SKM-1 treated with dmso at 0.1 percent for 144 hours (cell line): Measurements from ENCODE around the gene SSH2.
A peak's percentile ranks its signal among the peaks of the same experiment; 100 is the strongest.
"Not testable (repeated sequence)": the region's sequence is repeated elsewhere in the genome, so short reads cannot be mapped to it uniquely, and the experiment has no call there.

Source experiments
- DNase-seq: peaks from one replicate; lab custom pipeline; 2025; ENCODE audit not compliant: unreplicated experiment; lab: John Stamatoyannopoulos, UW

Gene SSH2

DNA sequence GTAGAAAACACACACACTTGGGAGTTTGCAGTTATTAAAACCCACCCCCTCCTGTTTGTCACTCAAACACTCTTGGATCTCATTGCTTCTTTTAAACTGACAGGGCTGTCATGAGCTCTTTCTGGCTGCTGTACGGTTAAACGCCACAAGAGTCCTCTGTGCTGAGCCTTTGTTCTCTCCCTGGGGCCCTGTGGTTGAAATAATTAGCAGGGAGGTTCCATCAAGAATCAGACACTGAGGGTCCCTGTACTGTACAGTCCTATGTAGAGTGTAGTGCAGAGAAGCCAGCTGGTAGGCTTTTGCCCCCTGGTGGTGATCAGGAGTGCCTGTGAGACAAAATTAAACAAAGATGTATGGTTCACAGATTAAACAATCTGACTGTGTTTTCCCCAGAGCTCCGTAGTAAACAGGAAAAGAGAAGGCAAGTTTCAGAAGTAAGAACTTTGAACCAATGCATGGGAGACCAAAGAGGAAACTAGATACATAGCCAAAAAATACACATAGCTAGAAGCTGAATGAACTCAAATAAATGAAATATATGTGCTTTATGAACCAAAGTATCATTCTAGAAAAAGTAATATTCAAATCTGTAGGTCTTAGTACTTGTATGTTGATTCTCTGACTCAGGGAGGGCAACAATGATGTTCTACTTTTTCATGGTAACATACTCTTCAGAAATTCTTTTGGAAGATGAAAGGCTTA lies 1.4 kb upstream of the SSH2 start:
- peak; percentile 84 for DNase-seq

DNA sequence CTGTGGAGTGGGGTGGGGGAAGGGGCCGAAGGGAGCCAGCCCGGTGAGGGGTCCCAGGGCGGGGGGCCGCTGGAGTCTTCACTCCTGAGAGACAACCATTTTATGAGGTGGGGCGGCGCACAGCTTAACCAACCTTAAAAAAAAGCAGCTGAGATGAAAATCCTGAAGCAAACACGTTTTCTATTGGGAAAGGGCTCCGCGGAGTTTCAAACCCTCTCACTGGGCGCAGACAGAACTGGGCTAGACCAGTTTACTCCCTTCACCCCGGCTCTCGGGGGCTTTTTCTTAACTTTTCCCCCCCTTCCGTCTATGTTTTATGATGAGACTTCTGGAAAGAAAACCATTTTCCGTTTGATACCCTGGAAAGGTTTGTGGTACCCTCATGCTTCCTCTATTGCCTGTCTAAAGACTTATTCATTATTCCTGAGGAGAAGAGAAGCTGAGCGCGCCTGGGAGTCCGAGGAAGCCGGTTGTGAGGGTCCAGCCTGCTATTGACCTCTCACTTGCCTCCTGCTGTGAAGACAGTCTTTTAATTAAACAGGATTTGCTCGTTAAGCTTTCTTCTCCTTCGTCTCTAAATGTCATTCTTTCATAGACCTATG lies 482 bp upstream of the SSH2 start:
- DNase-seq, result peak; percentile 48

DNA sequence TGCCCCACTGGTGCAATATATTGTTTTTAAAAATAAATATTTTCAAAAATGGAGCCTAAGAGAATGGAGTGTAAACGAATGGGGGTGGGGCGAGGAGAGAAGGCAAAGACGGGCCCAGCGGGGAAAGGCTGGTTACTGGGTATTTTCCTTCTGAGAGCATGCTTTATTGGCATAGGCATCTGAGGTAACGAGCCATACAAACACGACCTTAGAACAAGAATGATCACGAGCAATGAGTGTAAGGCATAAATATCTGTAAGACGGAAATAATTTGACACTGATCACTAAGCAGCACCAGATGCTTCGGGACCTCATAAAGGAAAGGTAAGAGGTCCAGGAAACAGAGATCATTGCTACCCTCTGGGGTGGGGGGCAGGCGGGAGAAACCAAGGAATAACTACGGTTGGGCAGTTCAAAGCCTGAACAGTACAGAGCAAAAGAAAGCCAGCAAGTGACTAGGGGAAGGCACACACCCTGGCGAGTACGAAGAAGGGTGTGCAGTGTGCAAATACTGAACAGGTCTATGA lies 959 bp downstream of the SSH2 start:
- no peak for DNase-seq

DNA sequence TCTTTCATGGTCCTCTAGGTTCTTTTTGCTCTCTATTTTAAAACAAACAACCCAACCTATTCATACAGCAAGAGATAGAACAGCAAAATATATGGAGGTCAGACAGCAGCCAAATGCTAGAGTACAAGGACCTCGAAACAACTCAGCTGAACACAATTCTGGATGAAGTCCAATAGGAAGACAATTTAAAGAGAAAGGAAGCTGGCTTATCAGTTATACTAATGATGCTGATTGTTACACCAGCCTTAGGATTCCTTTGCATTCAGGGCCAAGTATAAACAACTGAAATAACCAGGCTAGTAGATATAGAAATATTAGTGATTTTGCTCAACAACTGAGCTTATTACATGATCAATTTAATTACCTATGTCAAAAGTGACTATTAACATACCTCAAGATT lies 2.5 kb downstream of the SSH2 start:
- no peak for DNase-seq

DNA sequence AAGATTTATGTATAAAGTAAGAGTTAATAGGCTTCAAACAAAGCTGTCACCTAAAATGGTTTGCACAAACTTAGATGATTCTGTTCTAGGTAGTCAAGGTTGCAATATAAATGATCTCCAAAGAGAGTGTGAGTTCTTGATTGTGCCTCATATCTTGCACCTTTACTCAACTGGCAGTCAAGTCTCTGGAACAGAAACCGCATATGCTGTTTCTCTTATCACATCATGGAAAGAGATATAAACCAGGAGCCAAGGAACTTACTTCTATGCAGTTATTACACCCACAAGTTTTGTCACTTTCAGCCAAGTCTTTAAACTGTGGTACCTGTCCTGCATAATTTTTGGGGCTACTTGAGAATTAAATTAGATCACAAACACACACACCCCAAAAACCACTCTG lies 5.2 kb downstream of the SSH2 start:
- DNase-seq, result no peak

DNA sequence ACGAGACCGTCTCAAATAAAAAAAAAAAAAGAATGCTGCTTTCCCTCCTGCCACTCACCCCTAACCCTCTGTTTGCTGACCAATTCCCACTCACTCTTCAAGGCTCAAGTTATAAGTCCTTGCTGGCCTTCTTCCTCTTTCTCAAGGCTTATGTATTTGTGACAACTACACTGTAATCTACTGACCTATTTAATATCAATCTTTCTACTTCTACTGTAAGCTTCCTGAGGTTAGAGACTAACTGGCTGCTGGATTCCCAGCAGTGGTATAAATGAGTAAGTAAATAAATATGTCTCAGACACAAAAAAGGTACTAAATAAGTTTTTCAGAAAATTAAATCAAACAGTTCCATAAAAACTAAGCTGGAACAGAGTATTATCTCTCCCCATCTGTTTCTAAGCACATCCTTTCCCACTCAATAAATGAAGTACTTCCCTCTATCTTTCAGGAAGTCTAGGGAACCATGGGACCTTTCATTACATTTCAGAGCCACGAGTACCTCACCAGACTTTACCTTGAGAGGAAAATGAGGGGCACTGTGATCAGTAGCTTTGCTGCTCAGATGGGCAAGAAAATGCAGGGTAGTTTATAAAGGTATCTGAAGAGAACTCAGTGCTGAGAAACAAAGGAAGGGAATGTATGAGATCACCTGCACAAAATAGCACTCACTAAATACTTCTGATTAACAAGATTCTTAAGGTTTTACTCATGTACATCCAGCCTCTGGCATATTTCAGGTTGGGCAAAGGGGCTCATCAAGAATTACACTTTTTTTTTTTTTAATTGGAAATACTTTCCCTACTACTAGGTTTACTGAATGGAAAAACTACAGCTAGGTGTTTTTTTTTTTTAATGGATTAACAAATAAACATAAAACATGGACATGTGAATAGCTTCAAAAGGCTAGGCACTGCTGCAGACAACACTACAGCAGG lies 10.8 kb downstream of the SSH2 start:
- DNase-seq, result no peak

DNA sequence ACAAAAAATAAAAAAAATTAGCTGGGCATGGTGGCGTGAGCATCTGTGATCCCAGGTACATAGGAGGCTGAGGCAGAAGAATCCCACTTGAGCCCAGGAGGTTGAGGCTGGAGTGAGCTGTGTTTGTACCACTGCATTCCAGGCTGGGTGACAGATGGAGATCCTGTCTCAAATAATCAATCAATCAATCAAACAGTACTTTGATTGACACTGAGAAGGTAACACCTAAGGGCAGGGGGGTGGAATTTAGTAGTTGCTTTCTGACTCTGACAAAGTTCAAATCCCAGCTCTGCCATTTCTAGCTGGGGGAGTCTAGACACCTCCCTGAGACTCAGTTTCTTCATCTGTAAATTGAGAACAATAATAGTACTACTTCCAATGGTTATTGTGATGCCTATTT lies 12.0 kb downstream of the SSH2 start:
- DNase-seq, result no peak

DNA sequence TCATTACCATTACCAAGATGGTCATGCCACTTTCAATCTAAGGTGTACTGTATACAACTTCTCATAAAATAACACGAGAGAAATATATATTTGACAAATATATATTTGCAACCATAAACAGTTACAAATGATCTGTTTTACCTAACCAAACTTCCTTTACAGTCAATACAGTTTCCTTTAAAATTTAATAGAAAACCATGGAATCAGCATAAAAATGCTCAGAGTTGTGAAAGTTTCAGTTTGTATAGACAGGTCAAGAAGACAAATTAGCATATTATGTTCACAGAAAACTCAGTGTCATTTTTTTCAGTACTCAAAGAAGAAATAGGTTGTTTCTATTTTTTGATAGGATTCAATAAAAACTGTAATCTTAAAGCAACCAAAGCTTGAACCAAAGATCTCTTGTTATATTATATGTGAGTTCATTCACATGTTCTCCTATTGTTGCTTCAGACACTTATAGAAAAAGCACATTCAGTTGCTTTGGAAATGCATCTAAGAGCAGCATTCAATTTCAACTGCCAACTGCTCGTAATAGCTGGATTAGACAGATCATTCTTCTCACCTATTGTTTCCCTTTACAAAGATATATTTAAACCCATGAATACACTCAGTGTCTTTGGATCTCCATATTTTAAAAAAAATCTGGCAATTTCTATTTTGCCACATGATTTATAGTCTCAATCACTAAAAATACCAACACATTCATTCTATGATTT lies 15.1 kb downstream of the SSH2 start:
- DNase-seq, result no peak

DNA sequence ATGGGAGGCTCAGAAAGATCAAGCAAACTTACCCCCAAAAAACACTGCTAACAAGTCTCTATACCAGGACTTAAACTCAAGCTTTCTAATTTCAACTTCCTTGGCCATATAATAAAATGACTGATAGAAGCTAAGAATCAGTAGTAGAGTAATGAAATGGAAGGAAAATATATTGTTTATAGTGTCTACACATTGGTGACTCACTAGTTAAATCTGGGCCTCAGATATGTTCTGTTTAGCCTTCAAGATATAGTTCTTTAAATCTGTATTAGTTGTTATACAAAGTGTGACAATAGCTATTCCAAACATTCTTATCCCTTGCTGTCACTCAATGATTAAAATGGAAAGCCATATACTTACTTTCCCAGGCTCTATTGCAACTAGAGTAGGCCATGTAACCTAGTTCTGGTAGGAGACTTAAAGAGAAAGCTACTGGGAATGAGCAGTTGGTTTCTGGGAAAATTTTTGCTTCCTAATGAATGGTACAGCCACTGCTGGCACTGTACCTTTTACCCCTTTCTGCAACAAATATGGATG lies 18.3 kb downstream of the SSH2 start:
- DNase-seq, result no peak

DNA sequence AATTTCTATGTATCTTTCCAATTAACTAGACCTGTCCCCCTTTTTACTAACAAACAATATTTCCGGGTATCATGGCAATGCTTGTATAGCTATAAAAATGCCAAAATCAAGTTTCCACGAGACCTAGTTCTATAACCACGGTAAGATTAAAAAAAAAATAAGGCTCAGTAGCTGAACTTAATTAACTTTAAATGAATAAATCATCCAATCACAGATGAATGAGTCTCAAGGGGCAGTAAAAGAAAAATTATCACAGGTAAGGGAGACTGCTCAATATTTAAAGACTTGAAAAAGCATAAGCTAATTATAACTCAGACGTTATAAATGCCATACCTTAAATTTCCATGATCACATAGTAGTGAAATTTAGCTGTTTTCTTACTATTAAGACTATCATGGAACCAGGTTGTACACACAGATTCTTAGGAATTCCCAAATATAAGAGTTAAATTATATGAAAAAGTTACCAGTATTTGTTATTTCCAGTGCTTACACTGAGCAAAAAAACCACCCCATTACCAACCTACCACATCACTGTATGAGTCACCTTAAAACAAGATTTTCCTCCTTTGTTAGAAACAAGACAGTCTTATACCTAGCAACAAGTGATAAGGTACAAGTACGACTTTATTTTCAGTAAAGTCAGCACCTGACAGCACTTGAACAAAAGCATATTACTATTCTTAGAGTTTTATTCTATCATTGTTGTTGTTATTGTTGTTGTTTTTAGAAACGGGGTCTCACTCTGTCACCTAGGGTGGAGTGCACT lies 20.6 kb downstream of the SSH2 start:
- no peak for DNase-seq

DNA sequence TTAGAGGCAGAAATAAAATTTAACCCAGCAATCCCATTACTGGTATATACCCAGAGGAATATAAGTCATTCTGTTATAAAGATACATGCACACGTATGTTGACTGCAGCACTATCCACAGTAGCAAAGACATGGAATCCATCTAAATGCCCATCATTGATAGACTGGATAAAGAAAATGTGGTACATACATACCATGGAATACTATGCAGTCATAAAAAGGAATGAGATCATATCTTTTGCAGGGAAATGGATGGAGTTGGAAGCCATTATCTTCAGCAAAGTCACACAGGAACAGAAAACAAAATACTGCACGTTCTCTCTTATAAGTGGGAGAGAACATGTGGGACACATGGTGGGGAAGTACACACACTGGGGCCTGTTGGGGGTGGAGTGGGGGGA lies 23.1 kb downstream of the SSH2 start:
- DNase-seq, result no peak

DNA sequence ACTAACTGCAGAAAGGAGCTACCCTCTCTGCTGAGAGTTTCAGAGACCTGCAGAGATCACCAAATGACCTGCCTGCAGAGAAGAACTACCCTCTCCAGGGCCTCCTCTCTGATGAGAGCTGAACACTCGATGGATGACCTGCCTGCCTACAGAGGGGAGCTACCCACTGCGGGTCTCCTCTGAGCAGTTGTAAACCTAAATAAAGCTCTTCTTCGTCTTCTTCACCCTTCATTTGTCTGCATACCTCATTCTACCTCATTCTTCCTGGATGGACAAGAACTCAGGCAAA lies 24.2 kb downstream of the SSH2 start:
- DNase-seq, result no peak

DNA sequence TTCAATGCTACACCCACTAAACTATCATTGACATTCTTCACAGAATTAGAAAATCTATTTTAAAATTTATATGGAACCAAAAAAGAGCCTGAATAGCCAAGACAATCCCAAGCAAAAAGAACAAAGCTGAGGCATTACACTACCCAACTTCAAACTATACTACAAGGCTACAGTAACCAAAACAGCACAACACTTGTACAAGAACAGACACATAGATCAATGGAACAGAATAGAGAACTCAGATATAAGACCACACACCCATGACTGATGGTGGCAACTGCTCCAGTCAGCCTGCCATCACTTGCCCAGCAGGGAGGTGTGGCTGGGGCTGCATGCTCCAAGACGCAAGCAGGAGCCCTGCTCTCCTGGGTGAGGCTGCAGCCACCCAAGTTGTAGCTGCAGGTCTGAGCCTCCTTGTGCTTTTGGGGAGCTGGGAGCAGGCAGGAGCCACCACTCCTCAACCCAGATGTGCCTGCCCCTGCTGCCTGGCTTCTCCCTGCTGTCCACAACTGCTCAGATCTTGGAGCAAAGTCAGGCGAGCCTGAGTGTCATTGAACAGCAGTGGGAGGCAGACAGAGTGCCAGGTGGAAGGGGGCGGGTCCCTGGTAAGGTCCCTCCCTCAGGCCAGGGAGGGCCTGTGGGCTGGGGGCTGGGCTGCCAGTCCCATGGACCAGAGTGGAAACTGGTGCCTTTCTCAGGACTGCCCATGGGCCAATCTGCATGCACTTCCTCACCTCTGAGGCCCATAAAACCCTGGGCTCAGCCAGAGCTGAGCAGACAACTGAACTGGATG lies 24.7 kb downstream of the SSH2 start:
- no peak for DNase-seq

DNA sequence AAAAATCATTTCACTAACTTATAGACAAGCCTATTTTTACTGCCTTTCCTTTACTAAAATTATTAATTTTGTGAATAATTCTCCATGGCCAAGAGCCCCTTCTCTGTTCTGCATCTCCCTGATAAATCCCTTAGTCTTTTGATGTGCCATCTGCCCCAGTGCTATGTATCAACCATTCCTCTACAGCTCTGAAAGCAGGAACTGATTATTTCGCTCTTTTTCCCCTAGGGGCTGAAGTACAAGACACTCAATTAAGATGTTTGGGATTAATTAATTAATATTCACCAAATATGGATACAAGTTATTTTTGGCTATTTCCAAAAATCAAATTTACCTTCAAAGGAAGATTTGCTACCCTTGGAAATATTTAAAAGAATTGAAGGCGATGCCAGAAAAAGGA lies 26.6 kb downstream of the SSH2 start:
- DNase-seq, result no peak

DNA sequence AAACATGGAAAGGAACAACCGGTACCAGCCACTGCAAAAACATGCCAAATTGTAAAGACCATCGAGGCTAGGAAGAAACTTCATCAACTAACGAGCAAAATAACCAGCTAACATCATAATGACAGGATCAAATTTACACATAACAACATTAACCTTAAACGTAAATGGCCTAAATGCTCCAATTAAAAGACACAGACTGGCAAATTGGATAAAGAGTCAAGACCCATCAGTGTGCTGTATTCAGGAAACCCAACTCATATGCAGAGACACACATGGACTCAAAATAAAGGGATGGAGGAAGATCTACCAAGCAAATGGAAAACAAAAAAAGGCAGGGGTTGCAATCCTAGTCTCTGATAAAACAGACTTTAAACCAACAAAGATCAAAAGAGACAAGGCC lies 32.9 kb downstream of the SSH2 start:
- not testable (repeated sequence) for DNase-seq

DNA sequence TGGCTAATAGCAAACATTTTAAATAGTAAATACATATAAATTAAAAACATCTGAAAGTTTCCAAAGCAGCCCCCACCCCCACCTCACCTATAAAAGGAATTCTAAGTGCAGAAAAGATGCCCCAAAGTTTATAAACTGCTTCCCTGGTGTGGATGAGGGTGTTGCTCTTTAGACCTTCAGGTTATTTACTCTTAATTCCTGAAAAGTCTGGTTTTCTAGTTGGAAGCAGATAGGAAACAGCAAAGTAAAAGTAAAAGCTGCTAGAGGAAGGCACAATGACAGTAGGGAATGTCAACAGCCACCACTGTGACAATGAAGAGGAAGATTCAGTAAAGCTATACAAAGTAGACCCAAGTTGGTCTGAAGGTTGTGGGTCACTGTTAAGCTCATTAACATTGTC lies 37.8 kb downstream of the SSH2 start:
- no peak for DNase-seq

DNA sequence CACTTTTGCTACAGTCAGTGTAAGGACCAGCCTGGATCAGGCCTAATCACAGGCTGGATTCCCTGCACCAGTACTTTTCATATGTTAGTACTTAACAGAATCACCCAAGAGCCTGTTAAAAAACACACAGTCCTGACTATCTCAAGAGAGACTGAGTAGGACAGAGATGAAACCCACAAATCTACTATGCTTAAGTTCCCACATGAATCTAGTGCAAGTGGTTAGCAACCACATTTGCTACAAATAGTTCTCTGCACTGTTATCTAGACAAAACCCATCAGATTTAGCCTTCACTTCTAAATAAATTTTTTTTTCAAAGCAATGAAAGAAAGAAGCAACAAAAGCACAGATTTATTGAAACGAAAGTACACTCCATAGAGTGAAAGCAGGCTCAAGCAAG lies 38.9 kb downstream of the SSH2 start:
- DNase-seq, result no peak

DNA sequence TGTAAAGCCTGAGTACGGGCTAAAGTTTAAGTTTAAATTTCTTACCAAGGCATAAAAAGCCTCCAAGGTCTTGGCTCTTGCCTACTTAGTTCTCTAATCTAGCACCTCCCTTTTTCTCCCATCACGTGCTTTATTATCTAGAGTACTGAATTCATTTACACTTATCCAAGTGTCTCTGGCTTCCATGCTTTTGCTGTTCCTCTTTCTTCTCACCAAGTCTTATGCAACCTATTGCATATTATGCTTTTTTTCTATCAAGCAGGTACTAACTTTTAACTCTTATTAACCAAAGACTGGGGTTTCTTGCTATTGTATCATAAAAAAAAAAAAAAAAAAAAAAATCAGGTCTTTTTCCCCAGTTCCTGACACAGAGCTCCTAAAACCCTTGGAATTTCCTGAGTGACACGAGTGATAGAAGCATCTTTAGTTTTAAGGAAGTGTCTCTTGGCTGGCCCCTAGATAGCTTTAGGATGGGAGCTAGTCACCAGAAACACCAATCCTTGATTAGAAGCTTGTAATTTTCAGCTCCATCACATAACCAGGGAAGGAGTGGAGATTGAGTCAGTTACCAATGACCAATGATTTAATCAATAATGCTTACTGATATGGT lies 44.9 kb downstream of the SSH2 start:
- peak; percentile 69 for DNase-seq

DNA sequence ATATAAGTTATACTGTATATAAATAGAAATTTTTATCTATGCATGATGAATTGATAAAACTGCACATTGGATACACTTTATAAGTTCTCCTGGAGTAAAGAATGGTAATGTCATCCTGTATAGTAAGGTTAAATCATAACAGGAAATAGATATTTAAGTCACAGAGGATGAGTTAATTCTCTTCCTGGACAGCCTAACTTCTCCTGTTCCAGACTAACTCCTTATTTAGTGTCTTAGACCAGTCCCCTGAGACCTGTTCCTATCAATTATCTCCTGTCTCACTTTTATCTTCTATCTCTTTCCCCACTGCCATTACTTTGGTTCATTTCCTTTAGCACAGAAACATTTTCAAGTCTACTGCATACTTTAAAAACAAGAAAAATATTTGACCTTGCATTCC lies 46.5 kb downstream of the SSH2 start:
- DNase-seq, result no peak
